ENCODE data around the gene WASHC3.

DNA sequence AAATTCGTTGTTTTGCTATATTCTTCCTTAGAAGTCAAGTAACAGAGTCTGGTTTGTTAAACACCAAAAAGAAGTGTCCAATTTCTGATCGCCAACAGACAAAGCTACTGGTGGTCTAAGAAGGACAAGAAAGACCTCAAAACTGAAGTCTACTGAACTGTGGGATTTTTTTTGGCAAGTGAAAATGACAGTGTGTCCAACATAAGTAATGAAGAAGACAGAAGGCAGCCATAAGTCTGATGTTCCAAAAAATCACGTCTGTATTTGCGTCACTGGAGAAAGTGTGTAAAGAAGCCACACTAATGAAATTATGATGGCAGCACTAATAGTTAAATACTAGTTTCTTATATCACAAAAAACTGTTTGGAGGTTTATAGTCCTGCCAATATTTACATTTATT lies 32.6 kb downstream of the WASHC3 start:
- TF ChIP-seq, protein P1, sequence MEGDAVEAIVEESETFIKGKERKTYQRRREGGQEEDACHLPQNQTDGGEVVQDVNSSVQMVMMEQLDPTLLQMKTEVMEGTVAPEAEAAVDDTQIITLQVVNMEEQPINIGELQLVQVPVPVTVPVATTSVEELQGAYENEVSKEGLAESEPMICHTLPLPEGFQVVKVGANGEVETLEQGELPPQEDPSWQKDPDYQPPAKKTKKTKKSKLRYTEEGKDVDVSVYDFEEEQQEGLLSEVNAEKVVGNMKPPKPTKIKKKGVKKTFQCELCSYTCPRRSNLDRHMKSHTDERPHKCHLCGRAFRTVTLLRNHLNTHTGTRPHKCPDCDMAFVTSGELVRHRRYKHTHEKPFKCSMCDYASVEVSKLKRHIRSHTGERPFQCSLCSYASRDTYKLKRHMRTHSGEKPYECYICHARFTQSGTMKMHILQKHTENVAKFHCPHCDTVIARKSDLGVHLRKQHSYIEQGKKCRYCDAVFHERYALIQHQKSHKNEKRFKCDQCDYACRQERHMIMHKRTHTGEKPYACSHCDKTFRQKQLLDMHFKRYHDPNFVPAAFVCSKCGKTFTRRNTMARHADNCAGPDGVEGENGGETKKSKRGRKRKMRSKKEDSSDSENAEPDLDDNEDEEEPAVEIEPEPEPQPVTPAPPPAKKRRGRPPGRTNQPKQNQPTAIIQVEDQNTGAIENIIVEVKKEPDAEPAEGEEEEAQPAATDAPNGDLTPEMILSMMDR (IDR thresholded peaks at IDR 0.05) = no peak
- no peak for TF ChIP-seq POLR2A (IDR thresholded peaks at IDR 0.05)

Data from heart left ventricle (tissue), 13 donors.